Gastroesophageal sphincter (tissue), 3 donors: ENCODE data around the gene LGMN.

Experiments used
- POLR2A ChIP-seq, 2 donors: fragments of 450-650 bp; IDR thresholded peaks; one replicate each; pipeline ENCODE4 v1.6.1; 2017; ENCODE audit warnings: antibody characterized with exemption in 2 of 2, mild to moderate bottlenecking in 2 of 2, moderate library complexity in 1 of 2
- POLR2AphosphoS5 ChIP-seq: sonication (generic); formaldehyde crosslinking; IDR thresholded peaks from one replicate; pipeline ENCODE4 v1.6.1; 2017; ENCODE audit warnings: antibody characterized with exemption
- TF ChIP-seq, protein P1 (sequence below), 4 experiments: fragments of 200-600 bp in 2 of 4; fragments of 450-650 bp in 2 of 4; sonication (generic) in 1 of 4; IDR thresholded peaks; one replicate each; pipeline ENCODE4 v1.5.1; 2017 to 2019; ENCODE audit warnings: antibody characterized with exemption in 4 of 4, mild to moderate bottlenecking in 2 of 4, moderate library complexity in 2 of 4

DNA sequence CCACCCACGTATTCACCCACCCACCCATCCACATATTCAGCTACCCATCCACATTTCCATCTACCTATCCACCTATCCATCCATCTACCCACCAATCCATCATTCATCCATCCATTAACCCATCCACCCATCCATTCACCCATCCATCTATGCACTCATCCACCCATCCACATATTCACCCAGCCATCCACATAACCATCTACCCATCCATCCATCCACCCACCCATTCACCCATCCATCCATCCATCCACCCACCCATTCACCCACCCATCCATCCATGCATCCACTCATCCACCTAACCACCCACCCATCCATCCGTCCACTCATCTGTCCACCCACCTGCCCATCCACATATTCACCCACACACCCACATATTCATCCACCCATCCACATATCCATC lies 70.5 kb downstream of the LGMN start:
- TF ChIP-seq POLR2AphosphoS5 (no peak), POLR2A (IDR thresholded peaks at IDR 0.05) (no peak)
- TF ChIP-seq, protein P1, sequence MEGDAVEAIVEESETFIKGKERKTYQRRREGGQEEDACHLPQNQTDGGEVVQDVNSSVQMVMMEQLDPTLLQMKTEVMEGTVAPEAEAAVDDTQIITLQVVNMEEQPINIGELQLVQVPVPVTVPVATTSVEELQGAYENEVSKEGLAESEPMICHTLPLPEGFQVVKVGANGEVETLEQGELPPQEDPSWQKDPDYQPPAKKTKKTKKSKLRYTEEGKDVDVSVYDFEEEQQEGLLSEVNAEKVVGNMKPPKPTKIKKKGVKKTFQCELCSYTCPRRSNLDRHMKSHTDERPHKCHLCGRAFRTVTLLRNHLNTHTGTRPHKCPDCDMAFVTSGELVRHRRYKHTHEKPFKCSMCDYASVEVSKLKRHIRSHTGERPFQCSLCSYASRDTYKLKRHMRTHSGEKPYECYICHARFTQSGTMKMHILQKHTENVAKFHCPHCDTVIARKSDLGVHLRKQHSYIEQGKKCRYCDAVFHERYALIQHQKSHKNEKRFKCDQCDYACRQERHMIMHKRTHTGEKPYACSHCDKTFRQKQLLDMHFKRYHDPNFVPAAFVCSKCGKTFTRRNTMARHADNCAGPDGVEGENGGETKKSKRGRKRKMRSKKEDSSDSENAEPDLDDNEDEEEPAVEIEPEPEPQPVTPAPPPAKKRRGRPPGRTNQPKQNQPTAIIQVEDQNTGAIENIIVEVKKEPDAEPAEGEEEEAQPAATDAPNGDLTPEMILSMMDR (IDR thresholded peaks at IDR 0.05) = no peak
